ENCODE data around the gene DROSHA. TPM values are rescaled to one million over a fixed set of nuclear protein-coding genes. Genes with fewer than 3 reads are reported as not detected.
"Not testable (repeated sequence)": the region's sequence is repeated elsewhere in the genome, so short reads cannot be mapped to it uniquely, and the experiment has no call there.

DROSHA gene
- total RNA-seq, 1 experiment from 2014 or later: 47.1 TPM

DNA sequence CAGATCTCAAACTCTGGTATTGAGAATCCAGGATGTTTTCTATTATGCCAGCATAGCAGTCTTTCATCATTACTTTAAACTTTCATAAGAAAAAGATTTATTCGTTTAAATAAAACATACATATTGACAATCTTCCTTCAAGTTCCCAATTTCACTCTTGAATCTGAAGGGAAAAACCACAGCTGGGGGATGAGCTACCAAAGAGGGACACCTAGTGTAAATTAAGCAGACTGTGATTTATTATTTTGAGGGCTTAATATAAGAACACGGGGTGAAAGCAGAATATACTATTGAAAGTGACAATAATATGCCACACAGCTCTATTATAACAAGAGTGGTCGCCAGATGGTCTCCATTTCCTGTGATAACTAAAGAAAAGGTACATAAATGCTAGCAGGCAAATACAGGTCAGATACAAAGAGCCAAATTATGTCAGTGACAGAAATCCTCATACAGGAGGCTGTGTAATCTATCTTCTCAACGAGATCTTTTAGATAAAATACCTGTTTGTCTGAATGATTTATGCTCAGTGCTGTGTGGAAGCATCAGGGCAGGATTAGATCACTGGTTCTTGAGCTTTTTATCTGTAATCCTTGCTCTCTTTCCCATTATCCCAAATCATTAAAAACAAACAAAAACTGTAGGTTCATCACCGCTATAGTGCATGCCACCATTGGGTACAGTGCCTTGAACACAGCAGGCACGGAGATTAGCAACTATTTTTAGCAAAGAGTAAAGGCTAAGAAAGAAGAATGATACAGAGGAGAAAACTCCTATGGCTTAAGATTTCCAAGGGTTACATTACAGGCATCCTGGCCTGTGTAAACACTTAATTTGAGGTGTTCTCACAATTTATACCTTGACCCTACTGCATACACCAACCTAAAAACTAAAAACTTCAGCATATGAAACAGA, 116.6 kb downstream of the DROSHA start:
- Histone ChIP-seq H3K27me3 (no peaks in the 10 kb centered on the region), H3K36me3 (peaks cover 59% of the 10 kb centered on the region), H3K4me3 (no peak overlapping the region), H3K9me3 (no peaks in the 10 kb centered on the region)
- no peak for DNase-seq

DNA sequence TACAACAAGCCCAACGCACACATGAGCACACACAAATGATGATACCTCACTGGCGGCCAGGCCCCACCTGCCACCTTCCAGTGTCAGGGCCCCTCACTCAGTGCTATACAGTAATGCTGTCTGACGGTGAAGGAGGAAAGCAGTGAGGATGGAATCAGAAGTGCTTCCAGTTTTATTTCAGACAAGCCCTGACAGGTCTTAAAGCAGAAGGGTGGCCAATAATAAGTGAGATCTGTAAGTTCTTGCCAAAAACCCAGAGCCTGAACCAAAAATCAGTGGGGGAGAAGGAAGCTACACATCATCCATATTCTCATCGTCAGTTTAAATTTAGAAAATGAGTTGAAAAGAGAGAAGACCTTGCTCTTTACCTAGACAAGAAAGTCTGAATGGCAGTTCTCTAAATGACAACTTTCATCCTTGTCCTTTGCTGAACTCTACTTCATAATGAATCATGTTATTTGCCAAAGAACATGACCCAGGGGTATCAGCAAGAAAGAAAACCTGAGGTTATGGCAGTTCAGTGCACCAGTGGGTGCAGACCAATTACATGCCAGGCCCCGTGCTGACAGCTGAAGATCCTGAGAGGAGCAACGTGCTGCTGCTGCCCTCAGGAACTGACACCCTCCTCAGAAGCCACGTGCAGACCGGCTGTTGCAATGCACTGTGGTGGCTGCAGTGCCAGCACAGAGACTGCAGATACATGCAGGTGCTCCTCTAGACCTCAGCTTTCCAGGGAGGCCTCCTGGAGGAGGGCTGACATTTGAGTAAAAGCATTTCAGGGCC, 118.7 kb downstream of the DROSHA start:
- Histone ChIP-seq H3K36me3 (peaks cover 63% of the 10 kb centered on the region), H3K9me3 (no peaks in the 10 kb centered on the region), H3K27me3 (no peaks in the 10 kb centered on the region), H3K4me3 (no peak overlapping the region)
- no peak for DNase-seq

DNA sequence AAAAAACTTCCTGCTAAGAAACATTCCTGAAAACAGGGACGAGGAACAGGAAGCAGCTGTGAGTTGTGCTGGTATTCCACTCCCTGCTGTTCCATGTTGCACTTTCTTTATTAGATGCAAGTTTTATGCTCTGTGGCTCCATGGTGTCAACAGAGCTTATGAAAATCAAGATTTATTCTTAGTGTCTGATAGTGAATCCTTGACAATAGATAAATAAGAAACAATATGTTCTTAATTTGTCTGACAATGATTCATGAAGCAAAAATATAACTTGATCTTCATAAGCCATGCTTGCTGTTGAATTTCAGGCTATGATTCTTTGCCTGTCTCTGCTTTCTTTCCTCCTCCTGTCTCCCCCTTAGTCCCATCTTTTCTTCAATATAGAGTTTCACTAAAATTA, 119.6 kb downstream of the DROSHA start:
- no peak for DNase-seq
- H3K4me3 ChIP-seq: no peak overlapping the region
- H3K27me3 ChIP-seq: no peaks in the 10 kb centered on the region

DNA sequence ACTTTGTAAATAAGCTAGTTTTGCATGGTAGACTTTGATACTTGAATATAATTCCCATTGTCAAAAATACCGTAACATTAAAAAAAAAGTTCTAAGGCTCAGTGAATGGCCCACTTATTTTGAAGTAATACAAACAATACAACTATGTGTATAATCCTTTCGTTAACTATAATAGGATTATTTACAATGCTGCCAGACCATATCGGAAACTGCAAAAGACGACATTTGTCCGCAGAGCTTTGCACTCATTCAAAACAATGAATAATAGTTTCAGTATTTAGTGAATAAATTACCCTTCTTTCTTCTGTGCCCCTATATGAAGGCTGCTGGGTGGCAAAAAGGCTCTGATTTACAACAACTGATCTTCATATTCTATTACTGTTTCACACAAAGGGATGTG, 121.8 kb downstream of the DROSHA start:
- Histone ChIP-seq H3K9me3 (no peaks in the 10 kb centered on the region), H3K4me3 (no peak overlapping the region), H3K27me3 (no peaks in the 10 kb centered on the region), H3K36me3 (peaks cover 69% of the 10 kb centered on the region)
- DNase-seq: no peak

More for the DNA sequence above, 119.6 kb downstream of the DROSHA start:
- Histone ChIP-seq H3K9me3 (no peaks in the 10 kb centered on the region), H3K36me3 (peaks cover 65% of the 10 kb centered on the region)

DNA sequence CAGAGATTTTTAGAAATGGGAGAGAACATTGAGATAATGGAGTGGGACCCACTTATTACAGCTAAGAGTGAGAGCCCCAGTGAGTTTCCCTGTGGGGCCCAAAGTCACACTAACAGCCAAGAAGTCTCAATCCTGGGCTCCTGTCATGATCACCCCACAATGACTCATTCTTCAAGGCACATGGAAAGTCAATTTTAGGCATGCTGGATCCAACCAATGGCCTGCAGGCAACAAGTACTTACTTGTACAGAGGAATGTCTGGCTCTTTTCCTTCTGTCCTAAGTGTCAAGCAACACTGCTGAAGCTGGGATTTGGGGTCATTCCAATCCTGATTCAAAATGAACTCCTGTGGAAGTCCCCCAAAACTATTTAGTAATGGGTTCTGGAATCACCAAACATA, 123.1 kb downstream of the DROSHA start:
- H3K27me3 ChIP-seq: no peaks in the 10 kb centered on the region
- H3K9me3 ChIP-seq: no peaks in the 10 kb centered on the region
- H3K36me3 ChIP-seq: peaks cover 70% of the 10 kb centered on the region
- no peak overlapping the region for H3K4me3 ChIP-seq
- DNase-seq: peak; percentile 42

DNA sequence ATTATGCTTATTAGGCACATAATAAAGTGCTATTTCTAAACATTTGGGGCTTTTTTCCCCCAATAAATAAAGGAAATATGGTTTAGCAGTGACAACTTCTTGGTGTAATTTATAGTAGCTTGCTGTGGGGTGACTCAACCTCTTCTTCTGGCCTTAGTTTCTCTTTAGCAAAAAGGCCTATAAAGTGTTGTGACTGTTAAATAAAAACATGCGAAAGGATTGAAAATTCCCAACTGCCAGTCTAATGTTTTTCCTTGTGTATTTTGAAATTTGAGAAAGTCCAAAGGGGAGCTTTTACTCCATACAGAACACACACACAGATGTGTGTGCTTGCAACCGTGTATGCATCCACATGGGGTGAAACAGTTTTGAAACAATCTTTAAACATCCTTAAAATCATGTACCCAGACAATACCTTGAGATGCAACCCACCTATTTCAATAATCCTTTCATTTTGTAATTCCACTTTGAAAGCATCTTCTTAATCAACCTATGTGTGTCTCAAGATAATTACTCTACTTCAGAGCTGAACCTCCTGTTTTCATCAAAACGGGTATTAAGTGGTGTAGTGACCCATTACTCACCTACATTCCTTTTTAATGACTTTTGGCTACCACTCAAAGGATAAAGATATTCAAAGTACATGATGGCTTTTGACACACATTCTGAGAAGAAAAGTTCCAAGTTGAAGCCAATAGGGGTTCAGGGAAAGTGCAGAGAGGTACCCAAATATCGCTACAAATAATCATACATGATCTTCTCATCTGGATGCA, 123.8 kb downstream of the DROSHA start:
- no peak for DNase-seq
- Histone ChIP-seq H3K4me3 (no peak overlapping the region), H3K36me3 (peaks cover 75% of the 10 kb centered on the region), H3K9me3 (no peaks in the 10 kb centered on the region), H3K27me3 (no peaks in the 10 kb centered on the region)

DNA sequence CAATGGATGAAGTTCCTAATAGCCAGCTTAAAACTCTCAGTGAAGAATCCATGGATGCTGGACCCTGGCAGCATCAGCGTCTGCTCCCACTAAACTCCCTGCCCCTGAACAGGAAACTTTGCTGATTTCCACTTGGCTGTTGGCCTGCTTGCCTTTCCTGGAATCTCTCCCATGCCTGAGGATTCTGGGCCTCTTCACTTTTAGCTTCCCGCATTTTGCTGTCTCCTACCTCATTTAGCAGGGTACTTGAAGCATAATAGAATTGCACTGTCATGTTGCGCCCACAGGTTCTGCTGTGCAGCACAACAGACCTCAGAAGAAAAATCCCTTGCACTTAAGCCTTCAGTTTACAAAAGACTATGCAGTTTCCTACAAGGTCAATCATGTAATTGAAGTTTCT, 127.6 kb downstream of the DROSHA start:
- DNase-seq: no peak
- Histone ChIP-seq H3K4me3 (no peak overlapping the region), H3K27me3 (no peaks in the 10 kb centered on the region), H3K36me3 (peaks cover 69% of the 10 kb centered on the region), H3K9me3 (no peaks in the 10 kb centered on the region)

DNA sequence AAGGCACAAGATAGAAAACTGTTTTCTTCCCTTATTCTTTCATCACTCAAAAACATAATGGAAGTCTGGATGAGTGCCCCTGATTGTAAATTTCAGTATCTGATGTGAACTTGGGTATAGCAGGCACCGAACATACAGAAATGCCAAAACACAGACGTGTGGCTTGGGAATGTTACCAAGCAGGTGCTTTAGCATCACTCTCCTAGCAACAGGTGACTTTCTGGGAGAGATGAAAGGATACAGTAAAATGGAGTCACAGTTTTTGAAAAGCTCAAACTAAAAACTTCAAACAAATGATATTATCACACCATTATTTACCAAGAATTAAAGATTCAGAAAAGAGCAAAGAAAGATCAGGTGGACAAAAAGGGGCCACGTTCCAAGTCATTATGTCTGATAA, 130.2 kb downstream of the DROSHA start:
- no peak overlapping the region for H3K4me3 ChIP-seq
- H3K36me3 ChIP-seq: peaks cover 48% of the 10 kb centered on the region
- no peaks in the 10 kb centered on the region for H3K9me3 ChIP-seq
- DNase-seq: no peak
- no peaks in the 10 kb centered on the region for H3K27me3 ChIP-seq

DNA sequence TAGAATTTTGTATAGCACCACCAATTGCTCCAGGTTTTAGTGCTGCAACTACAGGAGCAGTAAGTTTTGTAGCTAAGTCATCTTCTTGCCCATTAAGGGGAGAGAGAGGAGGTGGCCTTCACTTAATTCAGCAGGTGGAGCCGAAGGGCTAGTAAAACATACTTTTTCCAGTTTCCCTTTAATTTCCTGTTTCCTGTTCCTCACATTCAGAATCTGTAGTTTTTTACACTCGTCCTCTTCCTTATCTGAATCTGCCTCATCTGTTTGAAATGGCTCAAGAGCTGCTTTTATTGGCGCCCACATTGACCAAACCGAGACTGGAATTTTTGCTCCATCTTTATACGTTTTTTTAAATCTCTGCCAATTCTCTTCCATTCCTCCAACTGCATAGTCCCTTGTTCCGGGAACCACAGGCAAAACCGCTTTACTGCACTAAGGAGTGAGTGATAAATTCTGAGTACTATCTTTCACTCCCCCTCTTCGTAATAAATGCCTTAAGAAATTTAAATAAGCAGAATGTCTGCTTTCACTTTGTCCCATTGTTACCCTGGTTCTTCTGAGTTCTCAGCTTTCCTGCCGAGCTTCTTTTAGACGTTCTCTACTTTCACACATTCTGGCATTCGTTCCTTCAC, 133.9 kb downstream of the DROSHA start:
- no peaks in the 10 kb centered on the region for H3K27me3 ChIP-seq
- no peaks in the 10 kb centered on the region for H3K9me3 ChIP-seq
- peaks cover 21% of the 10 kb centered on the region for H3K36me3 ChIP-seq
- no peak overlapping the region for H3K4me3 ChIP-seq
- DNase-seq: no peak

DNA sequence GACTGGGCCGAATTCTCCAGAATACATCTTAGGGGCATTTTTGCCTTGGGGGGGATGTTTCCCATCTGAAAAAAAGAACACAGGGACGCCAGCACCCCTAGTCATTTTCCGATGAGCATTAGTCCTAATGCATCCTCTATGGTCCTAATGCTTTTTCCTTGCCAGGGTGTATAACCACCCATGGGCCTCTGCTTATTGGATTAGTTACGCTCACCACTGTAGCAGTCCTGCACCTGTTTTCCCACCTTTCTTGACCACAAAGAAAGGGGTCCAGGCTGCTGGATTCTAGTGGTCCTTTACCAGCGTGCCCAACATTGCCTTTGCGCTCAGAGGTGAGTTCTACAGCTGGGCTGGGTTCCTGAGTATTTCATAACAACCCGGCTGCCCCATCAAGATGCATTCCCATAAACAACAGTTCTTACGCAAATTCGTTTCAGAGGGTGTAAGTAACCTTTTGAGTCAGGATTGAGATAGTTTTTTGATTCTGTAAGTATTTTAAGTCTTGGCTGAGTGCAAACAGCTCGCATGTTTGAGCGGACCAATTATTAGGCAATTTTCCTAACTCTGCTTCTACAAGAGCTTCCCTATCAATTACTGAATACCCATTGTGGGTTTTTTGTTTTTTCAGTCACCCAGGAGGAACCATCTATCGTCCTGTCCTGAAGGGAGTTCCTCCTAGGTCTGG, 135.1 kb downstream of the DROSHA start:
- no peak for DNase-seq
- Histone ChIP-seq H3K27me3 (no peaks in the 10 kb centered on the region), H3K9me3 (no peaks in the 10 kb centered on the region), H3K4me3 (no peak overlapping the region), H3K36me3 (peaks cover 14% of the 10 kb centered on the region)

DNA sequence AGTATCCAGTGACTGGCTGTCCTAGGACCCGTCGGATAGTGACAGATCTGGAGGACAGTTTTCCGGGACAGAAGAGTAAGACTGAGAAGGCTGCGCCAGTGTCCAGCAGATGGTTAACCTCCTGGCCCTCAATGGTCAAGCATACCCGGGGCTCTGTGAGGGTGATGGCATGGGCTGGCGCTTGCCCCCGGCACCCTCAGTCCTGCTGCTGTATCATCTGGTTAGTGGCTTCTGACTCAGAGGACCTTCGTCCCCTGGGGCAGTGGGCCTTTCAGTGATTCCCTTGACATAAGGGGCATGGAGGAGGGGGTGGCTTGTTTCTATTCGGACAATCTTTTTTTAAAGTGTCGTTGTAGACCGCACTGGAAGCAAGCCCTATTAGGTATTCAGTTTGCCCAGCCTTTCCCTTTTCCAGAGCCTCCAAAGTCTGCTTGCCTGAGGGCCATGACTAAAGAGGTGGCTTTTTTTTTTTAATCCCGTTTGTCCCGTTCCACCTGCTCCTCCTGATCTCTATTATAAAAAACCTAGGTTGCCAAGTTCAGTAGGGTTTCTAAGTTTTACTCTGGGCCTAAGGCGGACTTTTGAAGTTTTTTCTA, 136.3 kb downstream of the DROSHA start:
- not testable (repeated sequence) for H3K9me3 ChIP-seq, H3K36me3 ChIP-seq, DNase-seq, H3K27me3 ChIP-seq, H3K4me3 ChIP-seq

DNA sequence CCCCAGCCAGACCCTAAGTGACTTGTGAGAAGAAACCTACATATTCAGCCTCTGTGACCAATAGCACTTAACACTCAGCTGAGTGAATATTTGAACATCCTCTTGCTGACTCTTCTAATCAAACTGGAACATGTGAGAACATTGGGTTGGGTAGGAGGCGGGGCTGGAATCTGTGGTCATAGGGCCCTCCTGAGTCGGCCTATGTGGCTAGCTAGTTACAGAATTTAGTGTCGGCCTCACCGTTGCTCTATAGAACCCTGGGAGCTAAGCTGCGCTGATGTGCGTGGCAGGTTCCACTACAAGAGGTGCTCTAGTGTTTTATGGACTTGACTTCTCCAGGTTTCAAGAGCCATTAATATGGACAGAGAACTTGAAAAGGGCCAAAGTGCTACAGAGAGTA, 138.8 kb downstream of the DROSHA start:
- Histone ChIP-seq H3K4me3 (no peak overlapping the region), H3K27me3 (no peaks in the 10 kb centered on the region), H3K9me3 (peaks cover 14% of the 10 kb centered on the region; the same call in 1 of the 2 replicates), H3K36me3 (no peaks in the 10 kb centered on the region)
- no peak for DNase-seq

DNA sequence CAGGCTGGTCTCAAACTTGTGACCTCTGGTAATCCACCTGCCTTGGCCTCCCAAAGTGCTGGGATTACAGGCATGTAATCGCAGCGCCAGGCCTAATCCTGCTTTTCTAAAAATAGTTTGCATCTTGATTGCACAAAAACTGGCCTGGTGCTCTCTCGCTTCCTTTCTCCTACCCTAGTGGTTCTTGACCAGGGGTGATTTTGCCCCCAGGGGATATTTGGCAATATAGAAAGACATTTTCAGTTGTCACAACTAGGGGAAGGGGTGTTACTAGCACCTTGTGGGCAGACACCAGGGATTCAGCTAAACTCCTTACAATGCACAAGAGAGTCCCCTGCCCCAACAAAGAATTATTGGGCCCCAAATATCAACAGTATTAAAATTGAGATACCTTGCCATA, 139.8 kb downstream of the DROSHA start:
- H3K27me3 ChIP-seq: no peaks in the 10 kb centered on the region
- H3K4me3 ChIP-seq: no peak overlapping the region
- no peaks in the 10 kb centered on the region for H3K36me3 ChIP-seq
- H3K9me3 ChIP-seq: peaks cover 21% of the 10 kb centered on the region
- DNase-seq: no peak

DNA sequence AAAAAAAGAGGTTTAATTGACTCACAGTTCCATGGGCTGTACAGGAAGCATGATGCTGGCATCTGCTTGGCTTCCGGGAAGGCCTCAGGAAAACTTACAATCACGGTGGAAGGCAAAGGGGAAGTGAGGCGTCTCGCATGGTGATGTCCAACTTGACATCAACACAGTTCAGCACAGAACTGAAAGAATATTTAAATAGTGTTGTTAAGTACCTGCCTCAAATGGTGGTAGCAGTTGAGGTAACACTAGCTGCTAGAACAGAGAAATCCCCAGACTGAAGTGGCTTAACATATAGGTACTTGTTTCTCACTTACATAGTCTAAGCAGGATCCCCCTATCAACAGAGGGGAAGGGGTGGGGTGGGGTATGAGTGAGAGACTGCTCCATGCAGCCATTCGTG, 141.6 kb downstream of the DROSHA start:
- H3K36me3 ChIP-seq: no peaks in the 10 kb centered on the region
- H3K4me3 ChIP-seq: no peak overlapping the region
- peaks cover 25% of the 10 kb centered on the region for H3K9me3 ChIP-seq
- no peaks in the 10 kb centered on the region for H3K27me3 ChIP-seq
- no peak for DNase-seq

DNA sequence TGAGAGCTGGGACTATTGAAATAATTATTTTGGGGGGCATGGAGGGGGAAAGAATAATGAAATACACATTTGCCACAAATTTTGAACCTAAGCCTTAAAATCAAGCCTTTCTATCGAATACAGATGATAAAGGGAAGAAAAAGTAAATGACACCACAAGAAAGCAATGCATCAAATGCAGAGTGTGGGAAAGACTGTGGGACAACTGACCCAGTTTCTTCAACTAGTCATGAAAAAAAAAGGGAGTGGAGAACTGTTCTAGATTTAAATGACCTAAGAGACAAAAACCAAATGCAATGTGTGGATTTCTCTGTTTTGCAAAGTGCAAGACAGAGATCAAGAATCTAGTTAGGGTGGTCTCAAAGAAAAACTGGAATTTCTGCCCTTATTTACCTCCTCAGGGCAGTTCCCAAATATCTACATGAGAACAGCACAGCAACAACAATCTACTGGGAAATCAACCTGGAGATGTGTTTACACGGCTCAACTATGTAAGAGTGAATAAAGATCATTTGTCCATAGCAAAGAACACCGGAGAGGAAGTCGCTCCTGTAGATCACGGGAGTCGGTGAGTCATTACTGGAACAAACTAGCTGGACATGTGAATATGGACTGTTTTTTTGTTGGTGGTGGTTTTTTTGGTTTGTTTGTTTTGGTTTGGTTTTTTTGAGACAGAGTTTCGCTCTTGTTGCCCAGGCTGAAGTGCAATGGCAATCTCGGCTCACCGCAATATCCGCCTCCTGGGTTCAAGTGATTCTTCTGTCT, 145.9 kb downstream of the DROSHA start:
- no peak overlapping the region for H3K4me3 ChIP-seq
- H3K9me3 ChIP-seq: peaks cover 25% of the 10 kb centered on the region
- DNase-seq: peak; percentile 12
- H3K36me3 ChIP-seq: no peaks in the 10 kb centered on the region
- no peaks in the 10 kb centered on the region for H3K27me3 ChIP-seq

All from MG63 (cell line).